Cardiac fibroblast (primary cell): ENCODE data around the gene ZBED1.
"Not testable (repeated sequence)": the region's sequence is repeated elsewhere in the genome, so short reads cannot be mapped to it uniquely, and the experiment has no call there.

Source experiments
- DNase-seq, 2 donors: peaks; one replicate each; pipeline versions ENCODE4 v3.0.0 to v3.0.0-alpha.2; 2010; ENCODE audit warnings: low read depth in 2 of 2
- H3K4me3 ChIP-seq, 2 donors: replicated peaks in 1 of 2; 1 replicate in 1 of 2; 2 replicates in 1 of 2; pipeline ENCODE4 v1.5.1; 2011; ENCODE audit warnings: low read depth in 2 of 2, low read length in 2 of 2, mild to moderate bottlenecking in 2 of 2, moderate library complexity in 1 of 2
- TF ChIP-seq, protein P1 (sequence below): IDR thresholded peaks from one replicate; pipeline ENCODE4 v1.5.1; 2011; ENCODE audit warnings: low read depth, mild to moderate bottlenecking, low read length, inconsistent platforms

ZBED1 gene

DNA sequence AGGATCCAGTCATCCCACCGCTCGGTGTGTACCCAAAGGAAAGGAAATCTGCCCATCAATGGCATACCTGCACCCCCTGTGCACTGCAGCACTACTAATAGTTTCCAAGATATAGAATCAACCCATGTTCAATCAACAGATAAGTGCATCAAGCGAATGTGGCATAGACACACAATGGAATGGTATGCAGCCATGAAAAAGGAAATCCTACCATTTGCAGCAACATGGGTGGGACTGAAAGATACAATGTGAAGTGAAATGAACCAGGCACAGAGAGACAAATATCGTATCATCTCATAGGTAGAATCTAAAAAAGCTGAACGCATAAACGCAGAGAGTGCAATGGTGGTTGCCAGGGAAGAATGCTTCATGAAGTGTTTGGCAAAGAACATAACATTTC lies 42.5 kb downstream of the ZBED1 start:
- H3K4me3 ChIP-seq: no peak overlapping the region
- DNase-seq: no peak
- TF ChIP-seq, protein P1, sequence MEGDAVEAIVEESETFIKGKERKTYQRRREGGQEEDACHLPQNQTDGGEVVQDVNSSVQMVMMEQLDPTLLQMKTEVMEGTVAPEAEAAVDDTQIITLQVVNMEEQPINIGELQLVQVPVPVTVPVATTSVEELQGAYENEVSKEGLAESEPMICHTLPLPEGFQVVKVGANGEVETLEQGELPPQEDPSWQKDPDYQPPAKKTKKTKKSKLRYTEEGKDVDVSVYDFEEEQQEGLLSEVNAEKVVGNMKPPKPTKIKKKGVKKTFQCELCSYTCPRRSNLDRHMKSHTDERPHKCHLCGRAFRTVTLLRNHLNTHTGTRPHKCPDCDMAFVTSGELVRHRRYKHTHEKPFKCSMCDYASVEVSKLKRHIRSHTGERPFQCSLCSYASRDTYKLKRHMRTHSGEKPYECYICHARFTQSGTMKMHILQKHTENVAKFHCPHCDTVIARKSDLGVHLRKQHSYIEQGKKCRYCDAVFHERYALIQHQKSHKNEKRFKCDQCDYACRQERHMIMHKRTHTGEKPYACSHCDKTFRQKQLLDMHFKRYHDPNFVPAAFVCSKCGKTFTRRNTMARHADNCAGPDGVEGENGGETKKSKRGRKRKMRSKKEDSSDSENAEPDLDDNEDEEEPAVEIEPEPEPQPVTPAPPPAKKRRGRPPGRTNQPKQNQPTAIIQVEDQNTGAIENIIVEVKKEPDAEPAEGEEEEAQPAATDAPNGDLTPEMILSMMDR: no peak

DNA sequence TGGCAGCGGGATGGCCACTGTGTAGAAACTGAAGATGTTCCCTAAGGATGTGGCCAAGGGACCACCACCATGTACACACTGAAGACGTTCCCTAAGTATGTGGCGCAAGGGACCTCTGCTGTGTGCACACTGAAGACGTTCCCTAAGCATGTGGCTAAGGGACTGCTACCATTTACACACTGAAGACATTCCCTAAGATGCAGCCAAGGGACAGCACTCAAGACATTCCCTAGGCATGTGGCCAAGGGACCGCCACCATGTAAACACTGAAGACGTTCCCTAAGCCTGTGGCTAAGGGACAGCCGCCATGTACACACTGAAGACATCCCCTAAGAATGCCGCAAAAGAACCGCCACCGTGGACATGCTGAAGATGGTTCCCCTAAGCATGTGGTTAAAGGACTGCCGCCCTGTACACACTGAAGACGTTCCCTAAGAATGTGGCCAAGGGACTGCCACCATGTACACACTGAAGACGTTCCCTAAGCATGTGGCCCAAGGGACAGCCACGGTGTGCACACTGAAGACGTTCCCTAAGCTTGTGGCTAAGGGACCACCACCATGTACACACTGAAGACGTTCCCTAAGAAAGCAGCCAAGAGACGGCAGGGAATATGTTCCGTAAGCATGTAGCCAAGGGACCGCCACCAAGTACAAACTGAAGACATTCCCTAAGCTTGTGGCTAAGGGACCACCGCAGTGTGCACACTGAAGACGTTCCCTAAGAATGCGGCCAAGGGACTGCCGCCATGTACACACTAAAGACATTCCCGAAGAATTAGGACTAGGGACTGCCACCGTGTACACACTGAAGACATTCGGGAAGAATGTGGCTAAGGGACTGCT lies 43.3 kb downstream of the ZBED1 start:
- TF ChIP-seq, protein P1: no peak
- no peak for DNase-seq
- no peak overlapping the region for H3K4me3 ChIP-seq

DNA sequence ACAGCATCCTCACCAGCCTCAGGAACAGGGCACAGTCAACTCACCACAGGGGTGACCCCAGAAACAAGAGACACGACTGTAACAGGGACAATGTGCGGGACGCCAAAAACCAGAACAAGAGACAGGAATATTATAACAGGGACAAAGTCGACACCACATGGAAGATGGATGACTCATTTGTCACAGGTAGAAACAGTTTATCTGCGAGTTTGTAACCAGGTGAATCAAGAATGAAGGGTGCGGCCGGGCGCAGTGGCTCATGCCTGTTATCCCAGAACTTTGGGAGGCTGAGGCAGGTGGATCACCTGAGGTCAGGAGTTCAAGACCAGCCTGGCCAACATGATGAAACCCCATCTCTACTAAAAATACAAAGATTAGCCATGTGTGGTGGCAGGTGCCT lies 44.7 kb downstream of the ZBED1 start:
- H3K4me3 ChIP-seq, DNase-seq: not testable (repeated sequence)

DNA sequence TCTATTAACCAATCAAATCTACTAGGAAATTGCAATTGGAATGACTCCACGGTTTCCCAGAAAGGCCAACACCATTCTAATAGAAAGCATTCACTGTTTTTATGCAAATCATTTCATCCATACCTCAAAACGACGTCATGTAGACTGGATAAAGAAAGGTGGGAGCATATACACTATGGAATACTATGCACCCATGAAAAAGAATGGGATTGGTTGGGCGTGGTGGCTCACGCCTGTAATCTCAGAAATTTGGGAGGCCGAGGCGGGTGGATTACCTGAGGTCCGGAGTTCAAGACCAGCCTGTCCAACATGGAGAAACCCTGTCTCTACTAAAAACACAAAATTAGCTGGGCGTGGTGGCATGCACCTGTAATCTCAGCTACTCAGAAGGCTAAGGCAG lies 46.2 kb downstream of the ZBED1 start:
- H3K4me3 ChIP-seq, DNase-seq: not testable (repeated sequence)

DNA sequence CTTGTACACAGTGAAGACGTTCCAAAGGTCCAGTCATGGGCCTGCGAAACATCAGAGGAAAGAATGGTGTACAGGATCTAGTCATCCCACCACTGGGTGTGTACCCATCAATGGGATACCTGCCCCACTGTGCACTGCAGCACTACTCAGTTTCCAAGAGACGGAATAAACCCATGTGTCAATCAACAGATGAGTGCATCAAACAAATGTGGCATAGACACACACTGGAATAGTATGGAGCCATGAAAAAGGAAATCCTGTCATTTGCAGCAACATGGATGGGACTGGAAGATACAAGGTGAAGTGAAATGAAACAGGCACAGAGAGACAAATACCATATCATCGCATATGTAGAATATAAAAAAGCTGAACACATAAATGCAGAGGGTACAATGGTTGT lies 48.0 kb downstream of the ZBED1 start:
- DNase-seq: no peak
- TF ChIP-seq, protein P1: no peak
- H3K4me3 ChIP-seq: no peak overlapping the region

DNA sequence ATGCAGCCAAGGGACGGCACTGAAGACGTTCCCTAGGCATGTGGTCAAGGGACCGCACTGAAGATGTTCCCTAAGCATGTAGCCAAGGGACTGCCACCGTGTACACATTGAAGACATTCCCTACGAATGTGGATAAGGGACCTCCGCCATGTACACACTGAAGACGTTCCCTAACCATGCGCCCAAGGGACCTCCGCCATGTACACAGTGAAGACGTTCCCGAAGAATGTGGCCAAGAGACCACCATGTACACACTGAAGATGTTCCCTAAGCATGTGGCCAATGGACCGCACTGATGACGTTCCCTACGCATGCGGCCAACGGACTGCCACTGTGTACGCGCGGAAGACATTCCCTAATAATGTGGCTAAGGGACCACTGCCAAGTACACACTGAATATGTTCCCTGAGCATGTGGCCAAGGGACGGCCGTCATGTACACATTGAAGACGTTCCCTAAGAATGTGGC lies 48.4 kb downstream of the ZBED1 start:
- DNase-seq: no peak
- H3K4me3 ChIP-seq: no peak overlapping the region
- TF ChIP-seq, protein P1: no peak

DNA sequence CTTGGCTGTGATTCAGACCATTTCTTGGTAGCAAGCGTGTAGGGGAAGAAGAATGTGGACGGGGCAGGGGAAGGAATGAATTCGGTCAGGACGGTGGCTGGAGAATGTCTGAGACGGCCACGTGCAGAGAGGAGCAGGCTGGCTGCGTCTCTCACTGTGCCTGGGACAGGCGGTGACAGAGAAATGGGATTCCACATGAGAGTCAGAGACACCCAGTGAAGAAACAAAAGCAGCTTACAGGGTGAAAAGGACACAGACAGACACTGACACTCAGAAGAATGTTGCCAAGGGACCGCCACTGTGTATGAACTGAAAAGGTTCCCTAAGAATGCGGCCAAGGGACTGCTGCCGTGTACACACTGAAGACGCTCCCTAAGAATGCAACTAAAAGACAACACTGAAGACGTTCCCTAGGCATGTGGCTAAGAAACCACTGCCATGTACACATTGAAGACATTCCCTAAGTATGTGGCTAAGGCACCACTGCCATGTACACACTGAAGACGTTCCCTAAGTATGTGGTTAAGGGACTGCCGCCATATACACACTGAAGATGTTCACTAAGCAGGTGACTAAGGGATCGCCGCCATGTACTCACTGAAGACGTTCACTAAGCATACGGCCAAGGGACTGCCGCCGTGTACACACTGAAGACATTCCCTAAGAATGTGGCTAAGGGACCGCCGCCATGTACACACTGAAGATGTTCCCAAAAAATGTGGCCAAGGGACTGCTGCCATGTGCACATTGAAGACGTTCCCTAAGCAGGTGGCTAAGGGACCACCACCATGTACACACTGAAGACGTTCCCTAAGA lies 49.1 kb downstream of the ZBED1 start:
- DNase-seq: peak; percentile 52 to 61
- no peak overlapping the region for H3K4me3 ChIP-seq

More for the DNA sequence above, 49.1 kb downstream of the ZBED1 start:
- TF ChIP-seq, protein P1: no peak
